Skin epidermis (tissue), 12 donors: ENCODE measurements around the gene NECTIN1.

Source experiments
- H3K27ac ChIP-seq, 21 experiments: fragments of 200-600 bp; sonication (generic) in 11 of 21; one replicate each; pipeline ENCODE4 v1.5.0; 2020; ENCODE audit warnings: mild to moderate bottlenecking in 3 of 21, inconsistent platforms in 2 of 21, moderate library complexity in 2 of 21
- H3K4me3 ChIP-seq, 7 experiments: fragments of 200-600 bp; sonication (generic) in 2 of 7; one replicate each; pipeline ENCODE4 v1.5.0; 2020; ENCODE audit warnings: inconsistent platforms in 2 of 7, mild to moderate bottlenecking in 2 of 7, moderate library complexity in 1 of 7

The NECTIN1 gene

DNA sequence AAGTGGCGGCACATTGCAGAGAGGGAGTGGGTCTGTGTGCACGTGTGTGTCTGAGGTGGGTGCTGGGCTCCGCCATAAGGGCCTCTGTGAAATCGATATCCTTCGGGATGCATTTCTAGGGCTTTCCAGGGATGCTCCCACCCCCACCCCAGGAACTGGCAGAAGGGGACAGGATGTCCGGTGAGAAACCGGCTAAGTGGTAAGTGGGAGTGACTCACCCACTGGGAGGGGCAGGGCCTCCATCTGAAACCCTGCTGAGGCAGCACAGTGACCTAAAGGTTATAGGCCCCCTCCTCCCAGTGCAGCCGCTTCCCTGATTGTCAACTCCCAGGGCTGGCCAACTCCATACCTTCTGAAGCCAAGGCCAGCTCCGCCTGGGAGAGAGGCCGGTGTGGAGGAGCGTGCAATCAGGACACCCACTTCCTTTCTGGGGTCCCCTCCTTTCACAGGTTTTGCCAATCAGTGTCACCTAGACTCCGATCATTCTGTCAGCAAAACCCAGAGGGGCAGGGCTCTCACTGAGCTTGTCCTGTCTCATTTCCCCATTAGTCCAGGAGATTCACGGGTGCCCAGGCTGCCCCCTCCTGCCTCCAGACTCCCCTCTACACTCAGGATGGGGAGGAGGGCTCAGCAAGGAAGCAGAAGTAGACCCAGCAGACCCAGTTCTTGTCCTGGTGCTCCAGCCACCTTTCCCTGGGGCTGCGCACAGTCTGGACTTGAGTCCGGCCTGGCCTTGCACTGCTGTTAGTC lies 44.5 kb downstream of the NECTIN1 start:
- Histone ChIP-seq H3K27ac (peak overlapping the region; percentile 43 to 93 (median 81)), H3K4me3 (no peak overlapping the region)

DNA sequence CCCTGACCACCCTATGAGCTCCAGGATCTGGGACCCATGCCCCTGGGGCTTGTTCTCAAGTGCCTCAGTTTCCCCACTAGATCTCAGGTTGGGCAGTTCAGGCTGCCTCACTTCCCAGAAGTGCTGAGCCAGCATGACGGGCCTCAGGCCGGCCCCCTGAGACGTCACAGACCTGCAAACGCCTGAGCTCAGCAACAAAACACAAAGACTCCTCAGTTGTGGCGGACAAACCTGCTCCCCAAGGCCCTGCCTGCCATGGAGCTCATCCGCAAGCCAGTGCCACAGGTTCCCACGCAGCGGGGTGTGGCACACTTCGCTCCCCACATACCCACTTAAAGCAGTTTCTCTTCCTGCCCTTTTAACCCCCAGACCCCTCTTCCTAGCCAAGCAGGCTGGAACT lies 45.2 kb downstream of the NECTIN1 start:
- H3K27ac ChIP-seq, result peak overlapping the region; percentile 43 to 93 (median 81)
- H3K4me3 ChIP-seq, result no peak overlapping the region

- Histone ChIP-seq H3K4me3 (no peak overlapping the region), H3K27ac (peak overlapping the region in 20 of 21 experiments; percentile 23 to 85 (median 70))
Observed at GRCh38 chr11:119681361-119681910, 47.6 kb downstream of the NECTIN1 start.

DNA sequence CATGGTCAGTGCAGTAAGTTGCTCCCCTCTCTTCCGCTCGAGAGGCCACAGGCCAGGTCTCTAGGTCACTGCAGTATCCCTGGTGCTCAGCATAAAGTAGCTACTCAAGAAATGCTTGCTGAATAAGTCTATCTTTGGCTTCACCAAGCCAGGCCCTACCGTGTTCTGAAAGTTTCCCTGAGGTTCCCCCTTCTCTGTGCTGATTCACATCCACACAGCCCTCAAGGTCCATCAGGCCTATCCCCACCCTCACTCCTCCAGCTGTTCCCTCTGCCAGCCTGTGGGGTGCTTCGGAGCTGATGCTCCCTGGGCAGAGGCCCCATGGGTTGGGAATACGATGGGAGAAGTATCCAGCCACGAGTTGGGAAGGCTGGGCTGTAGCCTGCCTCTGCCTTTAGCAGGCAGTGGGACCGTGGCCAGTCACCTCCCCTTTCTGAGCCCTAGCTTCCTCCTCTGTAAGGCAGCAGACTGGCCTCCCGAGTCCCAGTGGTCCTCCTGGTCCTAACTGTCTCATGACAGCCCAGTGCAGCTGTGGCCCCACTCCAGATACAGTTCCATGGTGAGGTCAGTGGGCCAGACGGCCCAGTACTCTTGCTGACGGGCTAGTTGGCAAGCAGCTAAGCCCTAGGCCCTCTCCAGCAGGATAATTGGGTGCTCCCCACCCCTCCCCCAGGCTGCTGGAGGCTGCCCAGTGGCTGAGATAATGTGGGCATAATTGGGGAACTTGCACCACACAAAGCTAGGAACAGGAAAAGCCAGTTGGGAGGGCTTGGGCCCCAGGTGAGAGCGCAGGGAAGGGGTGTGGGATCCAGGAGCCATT lies 48.2 kb downstream of the NECTIN1 start:
- H3K27ac ChIP-seq, result peak overlapping the region in 20 of 21 experiments; percentile 12 to 85 (median 73)

GRCh38 chr11:119679346-119679745 lies 49.7 kb downstream of the NECTIN1 start:
- no peak overlapping the region for H3K4me3 ChIP-seq
- H3K27ac ChIP-seq, result peak overlapping the region in 4 of 21 experiments; percentile 9 to 85 (median 70)

More for the DNA sequence above, 48.2 kb downstream of the NECTIN1 start:
- no peak overlapping the region for H3K4me3 ChIP-seq

GRCh38 chr11:119678351-119678750 lies 50.6 kb downstream of the NECTIN1 start:
- no peak overlapping the region for H3K27ac ChIP-seq
- H3K4me3 ChIP-seq, result no peak overlapping the region

DNA sequence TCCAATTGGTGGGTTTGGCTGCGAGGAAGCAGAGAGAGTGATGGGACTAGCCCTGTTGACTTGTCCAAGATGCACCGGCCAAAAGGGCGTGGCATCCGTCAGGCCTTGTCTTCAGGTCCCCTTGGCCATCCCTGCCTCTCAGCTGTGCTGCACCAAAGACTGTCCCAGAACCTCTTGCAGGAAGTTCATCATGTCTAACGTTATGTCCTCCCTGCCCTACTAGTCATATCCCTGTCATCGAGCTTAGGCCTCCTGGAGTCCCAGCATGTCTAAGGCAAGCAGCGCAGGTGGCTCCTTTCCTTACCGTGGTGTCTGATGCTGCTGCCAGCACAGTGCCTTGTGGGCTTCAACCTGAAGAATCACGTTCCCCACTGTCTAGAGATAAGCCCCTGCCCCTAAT lies 51.2 kb downstream of the NECTIN1 start:
- Histone ChIP-seq H3K4me3 (no peak overlapping the region), H3K27ac (no peak overlapping the region)

- peak overlapping the region in 2 of 21 experiments; percentile 18 to 32 for H3K27ac ChIP-seq
- no peak overlapping the region for H3K4me3 ChIP-seq
Observed at GRCh38 chr11:119676461-119677020, 52.5 kb downstream of the NECTIN1 start.

- H3K27ac ChIP-seq, result peak overlapping the region in 12 of 21 experiments; percentile 2 to 60 (median 44)
- no peak overlapping the region for H3K4me3 ChIP-seq
Observed at GRCh38 chr11:119673759-119674336, 55.2 kb downstream of the NECTIN1 start.

DNA sequence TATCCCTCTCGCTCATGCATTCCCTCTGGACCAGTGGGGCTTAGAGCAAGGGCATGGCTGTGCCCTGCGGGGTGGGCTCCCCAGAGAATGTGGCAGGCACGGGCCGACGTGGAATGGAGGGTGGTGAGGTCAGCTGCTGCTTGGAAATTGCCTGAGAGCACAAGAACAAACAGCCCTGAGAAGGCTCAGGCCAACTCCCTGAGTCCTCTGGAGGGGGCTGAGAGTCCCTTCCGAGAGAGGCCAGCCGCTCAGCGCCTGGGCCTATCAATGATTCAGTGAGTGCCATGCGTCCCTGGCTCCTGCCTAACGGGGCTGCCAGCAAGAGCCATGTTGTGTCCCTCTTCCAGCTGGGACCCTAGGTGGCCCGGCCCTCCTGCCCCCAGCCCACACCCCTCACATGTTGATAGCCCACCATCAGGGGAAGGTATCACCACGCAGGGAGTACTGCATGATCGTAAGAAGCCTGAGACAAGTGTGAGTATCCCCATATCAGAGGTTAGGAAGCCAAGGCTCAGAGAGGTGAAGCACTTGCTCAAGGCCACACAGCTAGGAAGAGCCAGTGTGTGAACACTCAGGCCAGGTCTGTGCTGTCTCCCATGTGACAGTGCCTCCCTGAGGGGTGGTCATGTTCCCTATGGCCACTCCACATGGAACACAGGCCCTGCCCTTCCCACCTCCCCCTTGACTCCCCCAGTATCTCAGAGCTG lies 55.8 kb downstream of the NECTIN1 start:
- no peak overlapping the region for H3K4me3 ChIP-seq
- H3K27ac ChIP-seq, result peak overlapping the region in 13 of 21 experiments; percentile 2 to 65 (median 45)

DNA sequence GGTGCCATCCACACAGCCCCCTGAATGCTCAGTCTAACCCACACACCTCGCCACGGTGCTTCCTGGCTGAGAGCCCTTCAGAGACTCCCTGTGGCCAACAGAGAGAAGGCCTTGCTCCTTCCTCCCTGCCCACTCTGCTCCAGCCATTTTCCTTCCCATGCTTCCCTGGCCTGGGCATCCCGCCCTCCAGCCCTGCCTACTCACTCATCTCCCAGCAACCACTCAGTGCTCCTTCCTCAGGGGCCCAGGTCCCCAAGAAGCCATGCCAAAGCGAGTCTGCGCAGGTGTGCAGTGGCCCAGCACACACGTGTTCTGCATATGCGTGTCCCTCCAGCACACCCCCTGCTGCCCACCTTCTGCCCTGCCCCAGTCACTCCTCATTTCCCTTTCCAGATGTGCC lies 56.4 kb downstream of the NECTIN1 start:
- H3K27ac ChIP-seq, result peak overlapping the region in 15 of 21 experiments; percentile 2 to 71 (median 47)
- H3K4me3 ChIP-seq, result no peak overlapping the region

GRCh38 chr11:119671561-119672015 lies 57.4 kb downstream of the NECTIN1 start:
- Histone ChIP-seq H3K4me3 (no peak overlapping the region), H3K27ac (peak overlapping the region in 12 of 21 experiments; percentile 2 to 71 (median 46))

GRCh38 chr11:119671051-119671450 lies 57.9 kb downstream of the NECTIN1 start:
- Histone ChIP-seq H3K27ac (peak overlapping the region in 12 of 21 experiments; percentile 2 to 68 (median 40)), H3K4me3 (no peak overlapping the region)

GRCh38 chr11:119669487-119669886 lies 59.5 kb downstream of the NECTIN1 start:
- no peak overlapping the region for H3K27ac ChIP-seq
- H3K4me3 ChIP-seq, result no peak overlapping the region

GRCh38 chr11:119668676-119669075 lies 60.3 kb downstream of the NECTIN1 start:
- Histone ChIP-seq H3K27ac (no peak overlapping the region), H3K4me3 (no peak overlapping the region)

- Histone ChIP-seq H3K27ac (peak overlapping the region in 9 of 21 experiments; percentile 1 to 76 (median 40)), H3K4me3 (no peak overlapping the region)
Observed at GRCh38 chr11:119666463-119667131, 62.4 kb downstream of the NECTIN1 start.

DNA sequence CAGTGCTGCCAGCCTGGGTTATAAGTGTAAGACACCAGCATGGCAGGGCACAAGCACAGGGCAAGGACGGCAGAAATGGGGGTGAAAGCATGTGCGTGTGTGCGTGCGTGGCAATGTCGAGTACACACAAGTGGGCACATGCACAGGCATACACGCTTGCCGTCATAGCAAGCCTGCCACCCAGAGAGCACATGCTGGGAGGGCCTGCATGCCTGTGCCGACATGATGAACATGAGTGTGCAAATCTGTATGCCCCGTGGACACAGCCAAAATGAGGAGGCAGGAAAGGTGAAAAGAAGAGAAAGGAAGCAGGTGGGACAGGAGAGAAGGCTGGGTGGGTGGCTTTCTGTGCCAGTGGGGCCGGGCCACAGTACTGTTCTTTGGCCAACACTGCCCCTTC lies 62.9 kb downstream of the NECTIN1 start:
- H3K4me3 ChIP-seq, result no peak overlapping the region
- H3K27ac ChIP-seq, result peak overlapping the region in 8 of 21 experiments; percentile 1 to 76 (median 32)

- H3K27ac ChIP-seq, result peak overlapping the region in 1 of 21 experiments; percentile 14
- H3K4me3 ChIP-seq, result no peak overlapping the region
Observed at GRCh38 chr11:119664701-119665420, 64.1 kb downstream of the NECTIN1 start.
